ENCODE measurements around the gene CWC22.
"Not testable (repeated sequence)": the region's sequence is repeated elsewhere in the genome, so short reads cannot be mapped to it uniquely, and the experiment has no call there.

CWC22 gene

DNA sequence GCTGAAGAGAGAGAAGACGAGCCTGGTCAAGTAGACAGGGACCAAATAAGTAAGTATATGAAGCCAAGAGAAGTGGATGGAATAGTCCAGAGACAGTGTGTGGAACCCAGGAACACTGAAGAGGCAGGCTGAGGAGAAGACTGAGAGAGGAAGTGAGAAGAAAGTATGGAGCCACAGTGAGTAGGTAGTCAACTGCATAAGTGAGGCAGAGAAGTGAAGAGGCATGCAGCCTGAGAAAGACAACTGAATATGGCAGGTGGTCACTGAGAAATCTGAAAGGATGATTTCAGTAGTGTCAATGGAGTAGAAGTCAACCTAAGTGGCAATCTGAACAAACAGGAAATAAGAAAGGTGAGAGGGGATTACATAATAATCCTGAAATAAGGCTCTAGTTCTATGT is 55.4 kb downstream of the CWC22 start:
- no peak overlapping the region for H3K9ac ChIP-seq (ENCODE audit: low read depth, low read length)
- no peaks in the 10 kb centered on the region for H3K9me3 ChIP-seq (ENCODE audit: control insufficient read depth, insufficient read depth, low read length)
- peaks cover 5% of the 10 kb centered on the region; the same call in 1 of the 2 replicates for H3K36me3 ChIP-seq (ENCODE audit: insufficient read depth, low read length)
- no peaks in the 10 kb centered on the region for H3K4me1 ChIP-seq (ENCODE audit: insufficient read depth, low read length)

DNA sequence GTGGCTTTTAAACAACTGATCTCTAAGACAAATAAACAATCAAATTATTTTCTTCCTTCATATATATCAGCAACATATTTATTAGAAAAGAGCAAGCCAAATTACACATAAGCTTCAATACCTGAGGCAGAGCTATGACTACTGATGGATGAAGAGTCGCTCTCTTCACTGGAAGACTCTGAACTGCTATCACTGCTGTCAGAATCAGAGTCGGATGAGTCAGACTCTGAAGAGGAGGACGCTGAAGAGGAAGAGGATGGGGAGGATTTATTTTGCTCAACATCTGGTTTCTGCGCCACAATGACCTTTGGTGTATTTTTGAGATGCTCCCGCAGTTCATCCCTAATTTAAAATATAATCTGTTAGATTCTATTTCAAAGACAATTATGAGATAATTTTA is 56.7 kb downstream of the CWC22 start:
- no peak overlapping the region for H3K9ac ChIP-seq (ENCODE audit: low read depth, low read length)
- no peaks in the 10 kb centered on the region for H3K9me3 ChIP-seq (ENCODE audit: control insufficient read depth, insufficient read depth, low read length)
- no peaks in the 10 kb centered on the region for H3K4me1 ChIP-seq (ENCODE audit: insufficient read depth, low read length)
- H3K36me3 ChIP-seq (ENCODE audit: insufficient read depth, low read length), result peaks cover 5% of the 10 kb centered on the region; the same call in 1 of the 2 replicates

DNA sequence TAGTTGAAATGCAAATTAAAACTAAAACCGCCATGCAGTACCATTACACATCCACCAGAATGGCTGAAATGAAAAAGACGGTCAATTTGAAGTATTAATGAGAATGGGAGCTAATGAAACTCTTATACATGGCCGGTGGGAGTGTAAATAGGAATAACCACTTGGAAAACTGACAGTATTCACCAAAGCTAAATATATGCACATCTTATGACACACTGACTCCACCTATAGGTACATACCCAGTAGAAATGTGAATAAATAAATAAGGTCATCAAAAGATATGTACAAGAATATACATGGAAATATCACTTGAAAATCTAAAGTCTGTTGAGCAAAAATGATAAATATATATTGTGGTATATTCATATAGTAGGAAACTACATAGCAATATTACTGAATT is 57.7 kb downstream of the CWC22 start:
- peaks cover 5% of the 10 kb centered on the region; the same call in 1 of the 2 replicates for H3K36me3 ChIP-seq (ENCODE audit: insufficient read depth, low read length)
- H3K9ac ChIP-seq (ENCODE audit: low read depth, low read length), result no peak overlapping the region
- H3K9me3 ChIP-seq (ENCODE audit: control insufficient read depth, insufficient read depth, low read length), result no peaks in the 10 kb centered on the region
- no peaks in the 10 kb centered on the region for H3K4me1 ChIP-seq (ENCODE audit: insufficient read depth, low read length)

DNA sequence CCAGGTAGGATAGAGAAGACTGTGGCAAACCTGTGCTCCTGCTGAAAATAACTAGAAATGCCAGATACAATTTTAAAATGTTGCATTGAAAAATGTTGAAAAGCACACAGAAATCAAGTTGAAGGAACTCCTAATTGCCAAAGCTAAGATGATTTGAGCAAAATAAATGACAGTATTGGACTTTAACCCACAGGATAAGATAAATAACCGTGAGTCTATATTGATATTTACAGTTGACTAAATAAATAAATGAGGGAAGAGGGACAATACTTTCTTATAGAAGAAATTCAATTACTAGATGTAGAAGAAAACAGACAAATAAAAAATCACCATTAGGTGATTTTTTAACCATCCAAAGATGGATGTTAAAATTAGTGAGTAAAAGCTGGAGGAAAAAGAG is 59.0 kb downstream of the CWC22 start:
- Histone ChIP-seq H3K9ac (ENCODE audit: low read depth, low read length) (no peak overlapping the region), H3K9me3 (ENCODE audit: control insufficient read depth, insufficient read depth, low read length) (no peaks in the 10 kb centered on the region), H3K4me1 (ENCODE audit: insufficient read depth, low read length) (no peaks in the 10 kb centered on the region), H3K36me3 (ENCODE audit: insufficient read depth, low read length) (peaks cover 5% of the 10 kb centered on the region; the same call in 1 of the 2 replicates)

DNA sequence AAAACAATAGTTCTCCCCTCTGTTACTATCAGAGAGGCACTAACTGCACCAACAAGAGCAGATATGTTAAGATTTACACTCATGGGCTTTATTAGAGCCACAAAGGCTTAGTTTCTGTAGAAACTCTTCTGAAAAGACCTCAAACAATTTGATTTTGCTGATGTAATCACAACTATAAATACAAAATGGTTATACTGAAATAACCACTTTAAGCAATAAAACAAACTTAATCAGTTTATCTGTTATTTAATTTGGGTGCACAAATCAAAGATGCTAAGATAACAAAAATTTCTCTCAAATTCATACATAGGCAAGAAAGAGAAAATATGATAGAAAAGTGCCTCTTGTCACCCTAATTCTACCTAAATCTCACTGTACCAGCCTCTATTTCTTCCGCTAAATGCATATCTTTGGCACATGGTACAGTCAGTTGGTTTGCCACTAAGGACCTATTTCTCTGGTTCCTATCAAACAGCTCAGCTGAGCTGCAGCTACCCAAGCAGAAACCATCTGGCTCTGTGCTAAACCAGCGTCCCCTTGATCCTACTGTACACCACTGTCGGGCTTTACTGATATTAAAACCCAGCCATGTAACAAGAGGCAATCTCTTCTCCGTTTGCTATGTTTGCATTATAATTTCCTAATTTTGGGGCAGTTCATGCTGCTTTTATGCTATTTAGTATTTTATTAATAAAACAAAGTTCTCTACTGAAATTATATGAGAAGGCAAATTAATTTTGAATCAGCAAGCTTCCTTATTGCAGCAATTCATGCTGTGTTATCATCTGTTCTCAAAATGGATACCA is 60.1 kb downstream of the CWC22 start:
- Histone ChIP-seq H3K4me1 (ENCODE audit: insufficient read depth, low read length) (no peaks in the 10 kb centered on the region), H3K9me3 (ENCODE audit: control insufficient read depth, insufficient read depth, low read length) (no peaks in the 10 kb centered on the region), H3K36me3 (ENCODE audit: insufficient read depth, low read length) (peaks cover 5% of the 10 kb centered on the region; the same call in 1 of the 2 replicates), H3K9ac (ENCODE audit: low read depth, low read length) (no peak overlapping the region)

GRCh38 chr2:179946346-179946745 is 60.8 kb downstream of the CWC22 start:
- Histone ChIP-seq H3K9me3 (ENCODE audit: control insufficient read depth, insufficient read depth, low read length) (no peaks in the 10 kb centered on the region), H3K36me3 (ENCODE audit: insufficient read depth, low read length) (peaks cover 2% of the 10 kb centered on the region; the same call in 1 of the 2 replicates), H3K9ac (ENCODE audit: low read depth, low read length) (no peak overlapping the region), H3K4me1 (ENCODE audit: insufficient read depth, low read length) (no peaks in the 10 kb centered on the region)

DNA sequence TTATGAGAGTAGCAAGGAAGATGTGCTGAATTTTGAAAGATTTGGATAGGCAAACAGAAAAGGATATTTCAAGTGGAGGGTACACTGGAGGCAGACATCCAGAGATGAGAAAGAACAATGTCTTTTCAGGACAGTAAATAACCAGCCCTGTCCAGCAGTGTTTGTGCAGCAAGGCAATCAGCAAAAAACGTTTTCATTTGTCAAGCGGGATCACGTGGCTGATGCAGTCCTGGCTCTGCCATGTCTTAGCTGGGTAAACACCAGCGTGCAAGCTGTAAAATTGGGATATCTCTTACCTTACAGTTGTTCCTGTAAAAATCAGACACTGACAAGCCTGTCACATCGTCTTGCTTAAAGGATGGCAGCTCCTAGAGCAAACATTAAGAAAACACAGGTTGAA is 67.8 kb downstream of the CWC22 start:
- H3K4me1 ChIP-seq (ENCODE audit: insufficient read depth, low read length), result no peaks in the 10 kb centered on the region
- no peaks in the 10 kb centered on the region for H3K36me3 ChIP-seq (ENCODE audit: insufficient read depth, low read length)
- no peak overlapping the region for H3K9ac ChIP-seq (ENCODE audit: low read depth, low read length)
- no peaks in the 10 kb centered on the region for H3K9me3 ChIP-seq (ENCODE audit: control insufficient read depth, insufficient read depth, low read length)

DNA sequence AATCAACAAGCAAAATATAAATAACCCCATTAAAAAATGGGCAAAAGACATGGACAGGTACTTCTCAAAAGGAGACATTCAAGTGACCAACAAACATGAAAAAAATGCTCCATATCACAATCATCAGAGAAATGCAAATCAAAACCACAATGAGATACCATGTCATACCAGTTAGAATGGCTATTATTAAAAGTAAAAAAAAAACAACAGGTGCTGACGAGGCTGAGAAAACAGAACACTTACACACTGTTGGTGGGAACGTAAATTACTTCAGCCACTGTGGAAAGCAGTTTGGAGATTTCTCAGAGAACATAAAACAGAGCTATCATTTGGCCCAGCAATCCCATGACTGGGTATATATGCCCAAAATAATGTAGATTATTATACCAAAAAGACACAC is 69.1 kb downstream of the CWC22 start:
- Histone ChIP-seq H3K9me3 (ENCODE audit: control insufficient read depth, insufficient read depth, low read length) (no peaks in the 10 kb centered on the region), H3K36me3 (ENCODE audit: insufficient read depth, low read length) (no peaks in the 10 kb centered on the region), H3K9ac (ENCODE audit: low read depth, low read length) (no peak overlapping the region), H3K4me1 (ENCODE audit: insufficient read depth, low read length) (no peaks in the 10 kb centered on the region)

- no peaks in the 10 kb centered on the region for H3K4me1 ChIP-seq (ENCODE audit: insufficient read depth, low read length)
- H3K36me3 ChIP-seq (ENCODE audit: insufficient read depth, low read length), result no peaks in the 10 kb centered on the region
- no peak overlapping the region for H3K9ac ChIP-seq (ENCODE audit: low read depth, low read length)
- H3K9me3 ChIP-seq (ENCODE audit: control insufficient read depth, insufficient read depth, low read length), result no peaks in the 10 kb centered on the region
Observed at GRCh38 chr2:179936654-179937053, 70.4 kb downstream of the CWC22 start.

DNA sequence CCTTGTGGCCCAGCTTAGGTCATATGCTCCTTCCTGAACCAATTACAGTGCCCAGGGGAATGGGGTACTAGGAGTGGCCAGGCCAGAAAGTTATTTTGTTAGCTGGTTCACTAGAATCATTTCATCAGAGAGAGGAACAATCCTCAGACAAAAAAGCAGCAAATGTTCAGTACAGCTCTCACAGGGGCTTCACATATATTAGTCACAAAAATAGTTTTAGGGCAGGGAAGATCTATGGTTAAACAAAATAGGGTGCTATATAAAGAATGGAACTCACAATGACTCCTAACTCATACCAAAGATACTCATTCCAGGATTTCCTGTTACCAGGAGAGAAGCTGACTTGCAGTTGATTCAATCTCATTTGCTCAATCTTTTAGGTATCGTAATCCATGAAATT is 71.0 kb downstream of the CWC22 start:
- Histone ChIP-seq H3K36me3 (ENCODE audit: insufficient read depth, low read length) (no peaks in the 10 kb centered on the region), H3K9ac (ENCODE audit: low read depth, low read length) (no peak overlapping the region), H3K9me3 (ENCODE audit: control insufficient read depth, insufficient read depth, low read length) (no peaks in the 10 kb centered on the region), H3K4me1 (ENCODE audit: insufficient read depth, low read length) (no peaks in the 10 kb centered on the region)

GRCh38 chr2:179932786-179933185 is 74.3 kb downstream of the CWC22 start:
- no peaks in the 10 kb centered on the region for H3K36me3 ChIP-seq (ENCODE audit: insufficient read depth, low read length)
- no peak overlapping the region for H3K9ac ChIP-seq (ENCODE audit: low read depth, low read length)
- H3K4me1 ChIP-seq (ENCODE audit: insufficient read depth, low read length), result no peaks in the 10 kb centered on the region
- H3K9me3 ChIP-seq (ENCODE audit: control insufficient read depth, insufficient read depth, low read length), result peaks cover 3% of the 10 kb centered on the region; the same call in 1 of the 2 replicates

- peaks cover 11% of the 10 kb centered on the region; the same call in 1 of the 2 replicates for H3K9me3 ChIP-seq (ENCODE audit: control insufficient read depth, insufficient read depth, low read length)
- no peak overlapping the region for H3K9ac ChIP-seq (ENCODE audit: low read depth, low read length)
- no peaks in the 10 kb centered on the region for H3K4me1 ChIP-seq (ENCODE audit: insufficient read depth, low read length)
- no peaks in the 10 kb centered on the region for H3K36me3 ChIP-seq (ENCODE audit: insufficient read depth, low read length)
Observed at GRCh38 chr2:179931502-179931901, 75.6 kb downstream of the CWC22 start.

- not testable (repeated sequence) for H3K36me3 ChIP-seq (ENCODE audit: insufficient read depth, low read length); H3K9ac ChIP-seq (ENCODE audit: low read depth, low read length); H3K4me1 ChIP-seq (ENCODE audit: insufficient read depth, low read length)
- H3K9me3 ChIP-seq (ENCODE audit: control insufficient read depth, insufficient read depth, low read length), result peaks cover 13% of the 10 kb centered on the region; the same call in 1 of the 2 replicates
Observed at GRCh38 chr2:179929997-179930396, 77.1 kb downstream of the CWC22 start.

DNA sequence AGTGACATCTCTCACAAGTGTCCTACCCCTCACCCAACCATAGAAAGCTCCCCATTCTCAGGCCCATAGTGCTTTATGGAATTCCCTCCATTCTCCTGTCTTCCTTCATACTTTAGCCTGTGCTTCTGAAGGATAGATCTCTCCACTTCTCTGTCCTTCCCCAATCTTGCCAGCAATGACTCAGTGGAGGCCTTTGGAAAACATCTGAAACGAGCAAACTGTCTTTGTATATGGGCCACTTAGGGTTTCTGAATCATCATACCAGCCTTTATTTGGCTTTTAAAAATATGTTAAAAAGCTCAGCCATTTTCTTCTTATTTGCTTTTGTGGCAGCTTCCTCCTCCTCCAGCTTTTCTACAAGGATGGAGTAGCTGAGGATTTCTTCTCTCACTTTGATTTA is 80.1 kb downstream of the CWC22 start:
- H3K9me3 ChIP-seq (ENCODE audit: control insufficient read depth, insufficient read depth, low read length), result peaks cover 13% of the 10 kb centered on the region; the same call in 1 of the 2 replicates

GRCh38 chr2:179925713-179926112 is 81.4 kb downstream of the CWC22 start:
- H3K4me1 ChIP-seq (ENCODE audit: insufficient read depth, low read length), result no peaks in the 10 kb centered on the region
- H3K9me3 ChIP-seq (ENCODE audit: control insufficient read depth, insufficient read depth, low read length), result peaks cover 13% of the 10 kb centered on the region; the same call in 1 of the 2 replicates
- H3K9ac ChIP-seq (ENCODE audit: low read depth, low read length), result no peak overlapping the region
- H3K36me3 ChIP-seq (ENCODE audit: insufficient read depth, low read length), result no peaks in the 10 kb centered on the region

More for the DNA sequence above, 80.1 kb downstream of the CWC22 start:
- no peaks in the 10 kb centered on the region for H3K36me3 ChIP-seq (ENCODE audit: insufficient read depth, low read length)
- no peak overlapping the region for H3K9ac ChIP-seq (ENCODE audit: low read depth, low read length)
- no peaks in the 10 kb centered on the region for H3K4me1 ChIP-seq (ENCODE audit: insufficient read depth, low read length)
